IMR-90 (cell line): ENCODE measurements around the gene OR14C36. TPM values are rescaled to one million over a fixed set of nuclear protein-coding genes. Genes with fewer than 3 reads are reported as not detected.

ENCODE experiments used
- ATAC-seq: fragments of 200-7000 bp; cut with Tn5 transposase; 2 replicates; pipeline ENCODE4 v1.9.1; 2020; ENCODE audit warnings: low read depth, mild to moderate bottlenecking, moderate library complexity
- BruUV-seq: library from RNA; stranded (reverse); fragments of 400-500 nt; replicated peaks from 2 replicates; lab custom pipeline; 2021; lab: Mats Ljungman, UMichigan
- CTCF ChIA-PET: fragments of 300-600 bp; formaldehyde crosslinking; extraction: SDS; loops from one replicate; lab custom pipeline; 2021; ENCODE audit warnings: antibody characterized with exemption; lab: Yijun Ruan, JAX
- POLR2A ChIA-PET: fragments of 300-600 bp; sonication (Branson Sonifier 250); formaldehyde crosslinking; loops from one replicate; lab custom pipeline; 2022; ENCODE audit warnings: antibody characterized with exemption; ENCODE audit not compliant: unreplicated experiment; lab: Charles Lee
- DNase-seq: peaks from one replicate; pipeline ENCODE4 v3.0.0; 2013
- H2AFZ ChIP-seq: replicated peaks from 2 replicates; pipeline ENCODE3; 2013; ENCODE audit warnings: low read length, mild to moderate bottlenecking; ENCODE audit not compliant: poor library complexity
- H2AK5ac ChIP-seq: 2 replicates; pipeline ENCODE4 v1.6.1; 2013; ENCODE audit warnings: low read depth, low read length, inconsistent platforms
- H2AK9ac ChIP-seq: replicated peaks from 2 replicates; pipeline ENCODE3; 2013; ENCODE audit warnings: mild to moderate bottlenecking, low read depth, low read length, moderate library complexity; ENCODE audit not compliant: poor library complexity
- H2BK120ac ChIP-seq: 2 replicates; pipeline ENCODE4 v1.6.1; 2013; ENCODE audit warnings: low read depth, low read length, inconsistent platforms
- H2BK15ac ChIP-seq: 3 replicates; pipeline ENCODE4 v1.6.1; 2013; ENCODE audit warnings: low read depth, low read length, inconsistent platforms
- H2BK20ac ChIP-seq: 2 replicates; pipeline ENCODE4 v1.6.1; 2013; ENCODE audit warnings: low read depth, mild to moderate bottlenecking, inconsistent platforms, low read length, moderate library complexity
- H2BK5ac ChIP-seq: 2 replicates; pipeline ENCODE4 v1.6.1; 2013; ENCODE audit warnings: mild to moderate bottlenecking, low read depth, low read length, inconsistent platforms; ENCODE audit not compliant: poor library complexity, severe bottlenecking
- H3K14ac ChIP-seq: replicated peaks from 2 replicates; pipeline ENCODE4 v1.6.1; 2013; ENCODE audit warnings: low read depth, low read length, inconsistent platforms
- H3K18ac ChIP-seq: 2 replicates; pipeline ENCODE4 v1.6.1; 2013; ENCODE audit warnings: low read depth, low read length, control low read depth
- H3K23ac ChIP-seq: 2 replicates; pipeline ENCODE4 v1.6.1; 2013; ENCODE audit warnings: low read depth, low read length, inconsistent platforms
- H3K27ac ChIP-seq: 2 replicates; pipeline ENCODE4 v1.5.1; 2013; ENCODE audit warnings: mild to moderate bottlenecking, control low read depth, low read length; ENCODE audit not compliant: insufficient read depth
- H3K27me3 ChIP-seq: 2 replicates; pipeline ENCODE4 v1.6.1; 2013; ENCODE audit warnings: low read length; ENCODE audit not compliant: control insufficient read depth, insufficient read depth
- H3K36me3 ChIP-seq: 2 replicates; pipeline ENCODE4 v1.6.1; 2013; ENCODE audit warnings: low read length, mixed read lengths; ENCODE audit not compliant: control insufficient read depth, insufficient read depth
- H3K4ac ChIP-seq: 2 replicates; pipeline ENCODE4 v1.6.1; 2013; ENCODE audit warnings: low read depth, low read length, inconsistent platforms
- H3K4me1 ChIP-seq: 2 replicates; pipeline ENCODE4 v1.6.1; 2013; ENCODE audit warnings: low read length, mixed read lengths; ENCODE audit not compliant: control insufficient read depth, insufficient read depth
- H3K4me2 ChIP-seq: 2 replicates; pipeline ENCODE4 v1.6.1; 2013; ENCODE audit warnings: low read depth, mild to moderate bottlenecking, control low read depth, low read length, moderate library complexity
- H3K4me3 ChIP-seq: 2 replicates; pipeline ENCODE4 v1.5.1; 2013; ENCODE audit warnings: low read depth, mild to moderate bottlenecking, control low read depth, low read length, moderate library complexity; ENCODE audit not compliant: insufficient read depth
- H3K56ac ChIP-seq: 2 replicates; pipeline ENCODE4 v1.6.1; 2013; ENCODE audit warnings: low read length, inconsistent platforms; ENCODE audit not compliant: insufficient read depth; ENCODE audit errors: extremely low read depth
- H3K79me1 ChIP-seq, 2 experiments: 2 replicates each; pipeline ENCODE4 v1.6.1; 2013; ENCODE audit warnings: low read length in 2 of 2, inconsistent platforms in 1 of 2, low read depth in 1 of 2
- H3K9ac ChIP-seq: 2 replicates; pipeline ENCODE4 v1.6.1; 2013; ENCODE audit warnings: low read depth, low read length, control low read depth
- H3K9me1 ChIP-seq: 2 replicates; pipeline ENCODE4 v1.6.1; 2013; ENCODE audit warnings: low read length, inconsistent platforms; ENCODE audit not compliant: insufficient read depth
- H3K9me3 ChIP-seq: 2 replicates; pipeline ENCODE4 v1.6.1; 2013; ENCODE audit warnings: low read length; ENCODE audit not compliant: control insufficient read depth, insufficient read depth
- H4K20me1 ChIP-seq: 2 replicates; pipeline ENCODE4 v1.6.1; 2013; ENCODE audit warnings: low read length, inconsistent platforms; ENCODE audit not compliant: insufficient read depth
- H4K5ac ChIP-seq: 2 replicates; pipeline ENCODE4 v1.6.1; 2013; ENCODE audit warnings: mild to moderate bottlenecking, low read depth, low read length, control low read depth
- H4K8ac ChIP-seq, 2 experiments: 2 replicates each; pipeline ENCODE4 v1.6.1; 2013; ENCODE audit warnings: low read depth in 2 of 2, low read length in 2 of 2, control low read depth in 1 of 2, inconsistent platforms in 1 of 2
- H4K91ac ChIP-seq: 2 replicates; pipeline ENCODE4 v1.6.1; 2013; ENCODE audit warnings: low read depth, low read length, inconsistent platforms; ENCODE audit not compliant: insufficient read depth
- CHD1 ChIP-seq: IDR thresholded peaks from 2 replicates; pipeline ENCODE4 v1.6.1; 2012; ENCODE audit warnings: low read depth, low read length, improper control_type of control experiment
- MAFK ChIP-seq: IDR thresholded peaks from 2 replicates; pipeline ENCODE4 v1.6.1; 2012; ENCODE audit warnings: low read depth, low read length, improper control_type of control experiment
- POLR2A ChIP-seq: IDR thresholded peaks from 2 replicates; pipeline ENCODE4 v1.6.1; 2012; ENCODE audit warnings: mild to moderate bottlenecking, low read depth, low read length
- RFX5 ChIP-seq: IDR thresholded peaks from 2 replicates; pipeline ENCODE4 v1.8.0; 2012; ENCODE audit warnings: low read depth, mild to moderate bottlenecking, low read length, moderate library complexity
- USF2 ChIP-seq: fragments of 150-350 bp; IDR thresholded peaks from 2 replicates; pipeline ENCODE4 v1.6.1; 2017; ENCODE audit warnings: mild to moderate bottlenecking, antibody characterized with exemption, low read length, low read depth
- WGBS, 2 experiments: methylation state at CpG; one replicate each; pipeline versions ENCODE4 v1.1.5 to v1.1.7; 2013; ENCODE audit warnings: missing lambda C conversion rate in 2 of 2; ENCODE audit not compliant: insufficient read length in 1 of 2; ENCODE audit errors: extremely low coverage in 2 of 2; 5-methylcytosine and 5-hydroxymethylcytosine counted together
- dilution Hi-C: fragments of 300-500 bp; cut with HindIII; formaldehyde crosslinking; loops from one replicate; pipeline ENCODE4 v1.14.3; 2018; ENCODE audit warnings: low sequenced_read_pairs; ENCODE audit not compliant: unreplicated experiment
- in situ Hi-C: fragments of 300-500 bp; cut with MboI; formaldehyde crosslinking; loops from 3 replicates; pipeline ENCODE4 v1.14.3; 2019; ENCODE audit warnings: low sequenced_read_pairs, inconsistent platforms, mixed read lengths
- intact Hi-C: fragments of 100-400 bp; cut with micrococcal nuclease; formaldehyde crosslinking; loops from 2 replicates; pipeline ENCODE4 v1.10.0; 2022
- polyA plus RNA-seq, 3 experiments: library from polyadenylated mRNA; depleted of rRNA; stranded (reverse); fragments of >200 nt; gene quantifications; 2 replicates each; pipeline ENCODE4 v1.2.3, GENCODE V29; 2012; ENCODE audit warnings: low replicate concordance in 1 of 3
- total RNA-seq: library from RNA; depleted of rRNA; stranded (reverse); fragments of >200 nt; gene quantifications from 2 replicates; pipeline ENCODE4 v1.2.3, GENCODE V29; 2012
- TF ChIP-seq, protein P1 (sequence below): fragments of 150-350 bp; IDR thresholded peaks from 2 replicates; pipeline ENCODE4 v1.6.1; 2016; ENCODE audit warnings: low read depth, mild to moderate bottlenecking, low read length, moderate library complexity, borderline replicate concordance
- TF ChIP-seq, protein P2 (sequence below): conservative IDR thresholded peaks from 2 replicates; pipeline ENCODE4 v1.5.1; 2012; ENCODE audit warnings: mild to moderate bottlenecking, low read depth, low read length, improper control_type of control experiment

The OR14C36 gene
- total and polyA plus RNA-seq, 2 of the 4 experiments (the other 2 are of a cell fraction) = not detected

DNA sequence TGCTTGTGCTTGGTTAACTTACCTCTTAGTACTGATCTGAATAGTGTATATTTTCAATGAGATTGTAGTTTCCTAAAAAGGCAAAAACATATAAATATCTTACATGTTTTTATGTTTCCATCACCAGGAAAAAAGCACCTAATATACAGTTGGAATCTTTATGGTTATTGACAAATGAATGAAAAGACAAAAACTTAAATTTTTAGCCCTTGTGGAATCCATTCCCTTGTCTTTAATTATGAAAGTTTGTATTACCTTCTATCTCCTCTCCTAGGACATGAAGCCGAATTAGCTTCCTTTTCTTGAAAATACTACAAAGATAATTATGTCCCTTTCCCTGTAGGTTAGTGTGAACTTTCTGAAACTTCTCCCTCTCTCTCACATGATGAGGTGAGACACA is 45.3 kb upstream of the OR14C36 start, which contains the start of gene OR2T12:
OR2T12 (minus strand) TSS at position 101 of the 400 bp plus-strand sequence. CDS start 7,846 bp downstream, outside the sequence.
- Histone ChIP-seq H4K5ac (no peak within 1 kb of the TSS), H3K4ac (no peak within 1 kb of the TSS), H3K27me3 (no peaks in the 10 kb centered on the region), H3K79me1 (no peaks in the 10 kb centered on the region), H3K9ac (no peak within 1 kb of the TSS), H2BK20ac (no peak within 1 kb of the TSS), H3K4me1 (no peaks in the 10 kb centered on the region), H3K18ac (no peak within 1 kb of the TSS), H2AK5ac (no peak within 1 kb of the TSS), H2AK9ac (no peak within 1 kb of the TSS), H2BK5ac (no peak within 1 kb of the TSS), H2AFZ (no peak within 1 kb of the TSS), H3K9me3 (peaks cover 5% of the 10 kb centered on the region; the same call in 1 of the 2 replicates), H4K91ac (no peak within 1 kb of the TSS), H3K23ac (no peak within 1 kb of the TSS), H3K36me3 (no peaks in the 10 kb centered on the region), H2BK120ac (no peak within 1 kb of the TSS), H4K8ac (no peak within 1 kb of the TSS), H3K4me2 (no peak within 1 kb of the TSS), H2BK15ac (no peak within 1 kb of the TSS), H3K27ac (no peak within 1 kb of the TSS), H3K4me3 (no peak within 1 kb of the TSS), H4K20me1 (no peaks in the 10 kb centered on the region), H3K14ac (no peak within 1 kb of the TSS), H3K9me1 (no peaks in the 10 kb centered on the region), H3K56ac (no peak within 1 kb of the TSS)
- no TSS peak for BruUV-seq
- ChIA-PET POLR2A (no interaction called here), CTCF (no interaction called here)
- in situ Hi-C loops = no loop called here
- intact Hi-C loops = no loop called here
- ATAC-seq (no peak), DNase-seq (no peak)
- dilution Hi-C loops = no loop called here
- TF ChIP-seq CHD1 (no peak), MAFK (no peak), POLR2A (no peak), RFX5 (no peak), USF2 (no peak)
- TF ChIP-seq, protein P1, sequence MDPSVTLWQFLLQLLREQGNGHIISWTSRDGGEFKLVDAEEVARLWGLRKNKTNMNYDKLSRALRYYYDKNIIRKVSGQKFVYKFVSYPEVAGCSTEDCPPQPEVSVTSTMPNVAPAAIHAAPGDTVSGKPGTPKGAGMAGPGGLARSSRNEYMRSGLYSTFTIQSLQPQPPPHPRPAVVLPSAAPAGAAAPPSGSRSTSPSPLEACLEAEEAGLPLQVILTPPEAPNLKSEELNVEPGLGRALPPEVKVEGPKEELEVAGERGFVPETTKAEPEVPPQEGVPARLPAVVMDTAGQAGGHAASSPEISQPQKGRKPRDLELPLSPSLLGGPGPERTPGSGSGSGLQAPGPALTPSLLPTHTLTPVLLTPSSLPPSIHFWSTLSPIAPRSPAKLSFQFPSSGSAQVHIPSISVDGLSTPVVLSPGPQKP = no peak
- TF ChIP-seq, protein P2, sequence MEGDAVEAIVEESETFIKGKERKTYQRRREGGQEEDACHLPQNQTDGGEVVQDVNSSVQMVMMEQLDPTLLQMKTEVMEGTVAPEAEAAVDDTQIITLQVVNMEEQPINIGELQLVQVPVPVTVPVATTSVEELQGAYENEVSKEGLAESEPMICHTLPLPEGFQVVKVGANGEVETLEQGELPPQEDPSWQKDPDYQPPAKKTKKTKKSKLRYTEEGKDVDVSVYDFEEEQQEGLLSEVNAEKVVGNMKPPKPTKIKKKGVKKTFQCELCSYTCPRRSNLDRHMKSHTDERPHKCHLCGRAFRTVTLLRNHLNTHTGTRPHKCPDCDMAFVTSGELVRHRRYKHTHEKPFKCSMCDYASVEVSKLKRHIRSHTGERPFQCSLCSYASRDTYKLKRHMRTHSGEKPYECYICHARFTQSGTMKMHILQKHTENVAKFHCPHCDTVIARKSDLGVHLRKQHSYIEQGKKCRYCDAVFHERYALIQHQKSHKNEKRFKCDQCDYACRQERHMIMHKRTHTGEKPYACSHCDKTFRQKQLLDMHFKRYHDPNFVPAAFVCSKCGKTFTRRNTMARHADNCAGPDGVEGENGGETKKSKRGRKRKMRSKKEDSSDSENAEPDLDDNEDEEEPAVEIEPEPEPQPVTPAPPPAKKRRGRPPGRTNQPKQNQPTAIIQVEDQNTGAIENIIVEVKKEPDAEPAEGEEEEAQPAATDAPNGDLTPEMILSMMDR = no peak
- no CpG with 5 or more reads among the region's 1 CpG for WGBS, 2 experiments
